Right lobe of liver (tissue), 6 donors: ENCODE results near the gene FLRT3. TPM values are rescaled to one million over a fixed set of nuclear protein-coding genes. Genes with fewer than 3 reads are reported as not detected.

ENCODE experiments used
- ATAC-seq, 4 donors: fragments of 200-7000 bp; cut with Tn5 transposase; one replicate each; pipeline ENCODE4 v1.9.1; 2020; ENCODE audit warnings: mild to moderate bottlenecking in 4 of 4, moderate library complexity in 4 of 4
- DNase-seq, 3 donors: peaks; one replicate each; pipeline ENCODE4 v3.0.0-alpha.2; 2020
- H3K27ac ChIP-seq, 3 donors: fragments of 200-600 bp; one replicate each; pipeline ENCODE4 v1.8.0; 2022
- H3K27me3 ChIP-seq, 2 donors: fragments of 200-600 bp; one replicate each; pipeline ENCODE4 v1.8.0; 2022
- H3K36me3 ChIP-seq, 4 donors: fragments of 200-600 bp; sonication (generic) in 1 of 4; one replicate each; pipeline versions ENCODE4 v1.5.1 to v1.8.0; 2017 to 2022; ENCODE audit warnings: control low read depth in 1 of 4
- H3K4me1 ChIP-seq, 4 donors: fragments of 200-600 bp; sonication (generic) in 1 of 4; one replicate each; pipeline versions ENCODE4 v1.5.1 to v1.8.0; 2017 to 2022; ENCODE audit warnings: control low read depth in 1 of 4
- H3K4me3 ChIP-seq, 3 donors: fragments of 200-600 bp; one replicate each; pipeline ENCODE4 v1.8.0; 2022
- H3K9me3 ChIP-seq, 4 donors: fragments of 200-600 bp; sonication (generic) in 1 of 4; one replicate each; pipeline versions ENCODE4 v1.5.1 to v1.8.0; 2017 to 2022; ENCODE audit warnings: control low read depth in 1 of 4
- POLR2A ChIP-seq: fragments of 450-650 bp; IDR thresholded peaks from one replicate; pipeline ENCODE4 v1.6.1; 2017; ENCODE audit warnings: antibody characterized with exemption, mild to moderate bottlenecking
- WGBS: methylation state at CpG from one replicate; pipeline ENCODE4 v1.1.6; 2018; ENCODE audit warnings: low coverage, low lambda C conversion rate; ENCODE audit not compliant: insufficient coverage; ENCODE audit errors: missing lambda C conversion rate; 5-methylcytosine and 5-hydroxymethylcytosine counted together
- intact Hi-C, 2 donors: fragments of 100-400 bp; cut with DNase I; formaldehyde crosslinking; loops; one replicate each; pipeline versions ENCODE4 v1.11.2 to v1.14.1; 2022
- total RNA-seq, 6 experiments: library from RNA; depleted of rRNA in 2 of 6; stranded (reverse); fragments of >200 nt in 2 of 6; fragmentation: NEBNext Ultra II Directional in 3 of 6; extraction: Animal tissue kit (Norgen Biotek cat#: 25700) in 3 of 6; gene quantifications; one replicate each; pipeline versions ENCODE4 v1.1.0 to v1.2.4, GENCODE V29; 2016 to 2023
- TF ChIP-seq, protein P1 (sequence below), 4 donors: fragments of 200-600 bp in 3 of 4; fragments of 450-650 bp in 1 of 4; IDR thresholded peaks; one replicate each; pipeline versions ENCODE4 v1.5.1 to v1.8.0; 2016 to 2022; ENCODE audit warnings: antibody characterized with exemption in 4 of 4, mild to moderate bottlenecking in 2 of 4
- donor health status: DM: no; HTN: yes; CAD: no.
- donor health status: DM: no; HTN: no; CAD: no.
- donor health status: DM: no; HTN: no; CAD: no.
- donor health status: DM: no; HTN: yes; CAD: no.
- donor health status: DM: no; HTN: yes; CAD: no.

FLRT3 gene
- total RNA-seq, 6 experiments from 2014 or later = 3.5 to 15.2 (median 11.3) TPM

GRCh38 chr20:14342918-14343317, 5.5 kb upstream of the FLRT3 start:
- 86% methylated on average over 1 of the region's 1 CpG for WGBS
- no peak for DNase-seq
- intact Hi-C loops = no loop called here
- no peak for ATAC-seq
- Histone ChIP-seq H3K27ac (no peak overlapping the region), H3K4me1 (peaks cover 0 to 33% (median 0%) of the 10 kb centered on the region in 4 donors), H3K36me3 (no peaks in the 10 kb centered on the region), H3K9me3 (no peaks in the 10 kb centered on the region), H3K4me3 (no peak overlapping the region), H3K27me3 (no peaks in the 10 kb centered on the region)
- TF ChIP-seq, protein P1, sequence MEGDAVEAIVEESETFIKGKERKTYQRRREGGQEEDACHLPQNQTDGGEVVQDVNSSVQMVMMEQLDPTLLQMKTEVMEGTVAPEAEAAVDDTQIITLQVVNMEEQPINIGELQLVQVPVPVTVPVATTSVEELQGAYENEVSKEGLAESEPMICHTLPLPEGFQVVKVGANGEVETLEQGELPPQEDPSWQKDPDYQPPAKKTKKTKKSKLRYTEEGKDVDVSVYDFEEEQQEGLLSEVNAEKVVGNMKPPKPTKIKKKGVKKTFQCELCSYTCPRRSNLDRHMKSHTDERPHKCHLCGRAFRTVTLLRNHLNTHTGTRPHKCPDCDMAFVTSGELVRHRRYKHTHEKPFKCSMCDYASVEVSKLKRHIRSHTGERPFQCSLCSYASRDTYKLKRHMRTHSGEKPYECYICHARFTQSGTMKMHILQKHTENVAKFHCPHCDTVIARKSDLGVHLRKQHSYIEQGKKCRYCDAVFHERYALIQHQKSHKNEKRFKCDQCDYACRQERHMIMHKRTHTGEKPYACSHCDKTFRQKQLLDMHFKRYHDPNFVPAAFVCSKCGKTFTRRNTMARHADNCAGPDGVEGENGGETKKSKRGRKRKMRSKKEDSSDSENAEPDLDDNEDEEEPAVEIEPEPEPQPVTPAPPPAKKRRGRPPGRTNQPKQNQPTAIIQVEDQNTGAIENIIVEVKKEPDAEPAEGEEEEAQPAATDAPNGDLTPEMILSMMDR (IDR thresholded peaks at IDR 0.05) = no peak
- no peak for TF ChIP-seq POLR2A

DNA sequence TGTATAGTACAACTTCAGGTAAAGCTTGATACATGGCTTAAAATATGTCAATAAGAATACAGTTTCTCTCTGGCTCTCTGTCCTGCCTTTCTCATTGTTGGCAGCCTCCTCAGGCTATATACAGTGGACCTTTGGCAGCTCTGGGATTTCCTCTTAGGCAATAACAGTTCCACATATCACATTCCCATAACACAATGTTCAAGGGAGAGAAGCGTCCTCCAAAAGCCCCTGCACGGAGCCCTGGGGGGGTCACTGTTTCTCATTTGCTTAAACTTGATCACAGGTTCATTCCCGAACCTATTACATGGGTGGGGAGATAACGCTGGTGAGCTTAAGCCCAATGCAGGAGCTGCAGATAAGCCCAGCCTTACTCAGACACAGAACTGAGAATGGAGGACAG, 4.4 kb upstream of the FLRT3 start:
- DNase-seq (peak in 1 of 3 donors; percentile 51), ATAC-seq (peak; percentile 54 to 68 (median 59))
- WGBS = 9% methylated on average over 4 of the region's 4 CpGs
- peak overlapping the region in 1 of 3 donors; percentile 45 for H3K27ac ChIP-seq
- H3K4me3 ChIP-seq = no peak overlapping the region
- TF ChIP-seq, protein P1 (IDR thresholded peaks at IDR 0.05) = no peak
- TF ChIP-seq POLR2A = no peak
- H3K27me3 ChIP-seq = no peaks in the 10 kb centered on the region
- intact Hi-C loops = no loop called here
- H3K4me1 ChIP-seq = peaks cover 0 to 33% (median 0%) of the 10 kb centered on the region in 4 donors
- no peaks in the 10 kb centered on the region for H3K9me3 ChIP-seq
- no peaks in the 10 kb centered on the region for H3K36me3 ChIP-seq

GRCh38 chr20:14336686-14337085, 726 bp downstream of the FLRT3 start:
- TF ChIP-seq POLR2A = no peak
- TF ChIP-seq, protein P1 (IDR thresholded peaks at IDR 0.05) = no peak
- peak overlapping the region; percentile 28 to 56 (median 54) for H3K4me3 ChIP-seq
- 22% methylated on average over 4 of the region's 4 CpGs for WGBS
- no peaks in the 10 kb centered on the region for H3K36me3 ChIP-seq
- H3K9me3 ChIP-seq = no peaks in the 10 kb centered on the region
- DNase-seq = no peak
- intact Hi-C loops = no loop called here
- peaks cover 0 to 23% (median 0%) of the 10 kb centered on the region in 4 donors for H3K4me1 ChIP-seq
- H3K27ac ChIP-seq = peak overlapping the region; percentile 46 to 79 (median 78)
- H3K27me3 ChIP-seq = no peaks in the 10 kb centered on the region
- peak; percentile 40 to 59 (median 42) for ATAC-seq

DNA sequence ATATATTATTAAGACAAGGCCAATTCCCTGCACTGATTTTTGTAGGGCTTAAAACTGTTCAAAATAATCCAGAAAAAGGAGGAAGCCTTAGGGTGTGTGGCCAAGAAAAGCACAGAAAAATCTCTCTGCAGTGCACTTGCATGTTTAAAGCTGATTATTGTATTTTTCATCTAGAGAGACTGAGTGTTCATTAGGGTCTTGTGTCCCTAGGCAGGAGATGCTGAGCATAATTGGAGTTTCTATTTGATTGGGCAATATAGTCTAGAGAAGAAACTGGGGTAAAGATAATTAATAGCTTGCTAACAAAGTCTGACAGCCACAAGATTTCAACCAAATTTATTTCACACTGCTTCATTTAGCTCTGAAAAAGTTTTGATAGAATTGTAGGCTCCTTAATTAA, 2.4 kb downstream of the FLRT3 start:
- no peak for TF ChIP-seq POLR2A
- TF ChIP-seq, protein P1 (IDR thresholded peaks at IDR 0.05) = no peak

More for the DNA sequence above, 2.4 kb downstream of the FLRT3 start:
- H3K9me3 ChIP-seq = no peaks in the 10 kb centered on the region
- no peak for DNase-seq
- intact Hi-C loops = no loop called here
- H3K4me1 ChIP-seq = peaks cover 0 to 21% (median 0%) of the 10 kb centered on the region in 4 donors
- H3K36me3 ChIP-seq = no peaks in the 10 kb centered on the region
- ATAC-seq = no peak
- peak overlapping the region; percentile 10 to 56 (median 22) for H3K4me3 ChIP-seq
- no peaks in the 10 kb centered on the region for H3K27me3 ChIP-seq
- H3K27ac ChIP-seq = peak overlapping the region in 2 of 3 donors; percentile 12 to 17
